Subcutaneous abdominal adipose tissue (tissue), 5 donors: ENCODE measurements around the gene LCLAT1.
A peak's percentile ranks its signal among the peaks of the same experiment; 100 is the strongest.

Experiments
- H3K27ac ChIP-seq: one replicate; pipeline ENCODE4 v1.7.0; 2013; ENCODE audit warnings: low read depth, mild to moderate bottlenecking, inconsistent platforms, low read length, moderate library complexity
- H3K27me3 ChIP-seq, 5 donors: one replicate each; pipeline ENCODE4 v1.7.0; 2013; ENCODE audit warnings: low read length in 5 of 5, inconsistent platforms in 1 of 5; ENCODE audit not compliant: control insufficient read depth in 5 of 5, insufficient read depth in 4 of 5
- H3K36me3 ChIP-seq, 5 donors: one replicate each; pipeline ENCODE4 v1.7.0; 2013; ENCODE audit warnings: low read length in 5 of 5; ENCODE audit not compliant: control insufficient read depth in 5 of 5, insufficient read depth in 5 of 5
- H3K4me1 ChIP-seq, 5 donors: one replicate each; pipeline ENCODE4 v1.7.0; 2013; ENCODE audit warnings: low read length in 5 of 5, mild to moderate bottlenecking in 3 of 5, moderate library complexity in 1 of 5; ENCODE audit not compliant: control insufficient read depth in 5 of 5, insufficient read depth in 5 of 5
- H3K4me3 ChIP-seq, 5 donors: one replicate each; pipeline ENCODE4 v1.7.0; 2013; ENCODE audit warnings: low read length in 5 of 5, low read depth in 1 of 5
- H3K9ac ChIP-seq, 5 donors: one replicate each; pipeline ENCODE4 v1.7.0; 2013; ENCODE audit warnings: low read length in 5 of 5, mild to moderate bottlenecking in 4 of 5, moderate library complexity in 3 of 5
- H3K9me3 ChIP-seq, 5 donors: one replicate each; pipeline ENCODE4 v1.7.0; 2013; ENCODE audit warnings: low read length in 5 of 5; ENCODE audit not compliant: control insufficient read depth in 5 of 5
- donor health status: healthy.
- donor health status: healthy.
- donor health status: healthy.
- donor health status: healthy.
- donor health status: healthy.

The LCLAT1 gene

DNA sequence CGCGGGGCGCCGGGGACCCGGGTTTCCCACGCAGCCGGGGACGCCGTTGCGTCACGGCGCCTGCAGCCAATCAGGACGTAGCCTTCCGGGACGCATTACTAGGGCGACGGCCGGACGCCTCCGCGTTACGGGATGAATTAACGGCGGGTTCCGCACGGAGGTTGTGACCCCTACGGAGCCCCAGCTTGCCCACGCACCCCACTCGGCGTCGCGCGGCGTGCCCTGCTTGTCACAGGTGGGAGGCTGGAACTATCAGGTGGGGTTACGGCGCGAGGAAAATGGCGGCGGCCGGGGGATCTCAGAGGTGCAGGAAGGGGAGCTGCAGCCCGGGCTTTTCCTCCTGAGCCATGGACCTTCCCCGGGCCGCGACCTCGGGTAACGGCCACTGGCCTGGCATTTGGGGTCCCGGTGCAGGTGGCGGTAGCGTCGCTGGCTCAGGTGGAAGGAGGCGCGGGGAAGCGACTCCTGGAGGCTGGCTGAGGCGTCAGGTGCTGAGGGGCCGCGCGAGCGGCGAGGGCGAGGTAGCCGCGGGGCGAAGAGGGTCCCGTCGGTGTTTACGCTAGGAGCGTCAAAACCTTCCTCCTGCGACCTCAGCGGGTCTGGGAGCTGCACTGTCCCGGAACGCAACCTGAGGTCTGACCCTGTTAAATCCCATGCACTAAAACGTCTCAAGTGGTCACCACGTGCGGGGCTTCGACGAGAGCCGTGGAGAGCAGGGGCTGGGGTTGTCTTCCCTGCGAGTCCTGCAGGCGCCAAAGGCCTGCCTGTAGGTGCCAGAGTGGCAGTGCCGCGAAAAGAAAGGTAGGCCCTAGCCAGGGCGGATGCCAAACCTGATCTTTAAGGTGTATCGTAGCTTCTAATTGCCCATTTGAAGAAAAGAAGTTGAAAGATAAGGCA lies at the start of gene LCLAT1:
Gene LCLAT1 (plus strand): TSS at position 98 of the 897 bp plus-strand sequence. CDS start 78,345 bp downstream, outside the sequence.
- peak within 1 kb of the TSS; percentile 32 to 87 (median 78) for H3K9ac ChIP-seq
- peak within 1 kb of the TSS; percentile 64 to 91 (median 85) for H3K4me3 ChIP-seq
- H3K9me3 ChIP-seq, result no peaks in the 10 kb centered on the region
- peak within 1 kb of the TSS; percentile 57 for H3K27ac ChIP-seq
- H3K27me3 ChIP-seq, result no peaks in the 10 kb centered on the region
- H3K4me1 ChIP-seq, result peaks cover 6 to 43% (median 20%) of the 10 kb centered on the region in 5 donors
- no peaks in the 10 kb centered on the region for H3K36me3 ChIP-seq

DNA sequence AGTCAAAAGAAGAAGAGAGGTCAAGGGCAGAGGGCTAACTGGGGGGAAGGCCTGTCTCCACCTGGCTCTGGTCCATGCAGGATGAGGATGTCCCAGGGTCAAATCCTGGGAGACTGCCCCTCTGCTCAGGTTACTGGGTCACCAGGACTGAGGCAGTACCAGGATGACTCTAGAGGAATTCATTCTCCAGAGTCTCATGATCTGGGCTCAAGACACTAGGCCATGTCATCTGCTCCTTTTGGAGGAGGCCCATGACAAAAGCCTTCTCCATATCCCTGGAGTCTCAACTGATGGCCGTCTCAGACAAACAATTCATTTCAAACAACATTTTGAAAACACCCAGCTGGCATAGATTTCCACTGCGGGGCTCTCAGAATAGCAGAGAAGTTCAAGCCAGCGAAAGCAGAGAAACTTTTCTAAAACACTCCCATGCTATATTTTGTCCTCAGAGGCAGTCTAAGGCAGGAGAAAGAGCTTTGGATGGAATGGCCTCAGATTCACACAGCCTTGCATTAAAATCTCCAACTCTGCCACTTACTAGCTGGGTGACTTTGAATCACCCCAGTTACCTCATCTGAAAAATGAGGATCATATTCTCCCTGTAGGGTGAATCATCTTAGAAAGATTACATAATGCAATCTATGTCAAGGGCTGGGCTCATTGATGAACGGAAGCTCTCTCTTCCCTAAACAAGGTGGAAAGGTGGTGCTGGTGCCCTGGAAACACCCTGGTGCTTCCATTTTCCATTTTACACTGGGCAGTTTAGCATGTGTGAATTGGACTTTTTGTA lies 48.8 kb upstream of the LCLAT1 start:
- no peak overlapping the region for H3K4me3 ChIP-seq
- H3K27ac ChIP-seq, result no peak overlapping the region
- peaks cover 0 to 3% (median 0%) of the 10 kb centered on the region in 5 donors for H3K27me3 ChIP-seq
- peaks cover 0 to 3% (median 0%) of the 10 kb centered on the region in 5 donors for H3K4me1 ChIP-seq
- H3K9me3 ChIP-seq, result no peaks in the 10 kb centered on the region
- no peaks in the 10 kb centered on the region for H3K36me3 ChIP-seq
- no peak overlapping the region for H3K9ac ChIP-seq

DNA sequence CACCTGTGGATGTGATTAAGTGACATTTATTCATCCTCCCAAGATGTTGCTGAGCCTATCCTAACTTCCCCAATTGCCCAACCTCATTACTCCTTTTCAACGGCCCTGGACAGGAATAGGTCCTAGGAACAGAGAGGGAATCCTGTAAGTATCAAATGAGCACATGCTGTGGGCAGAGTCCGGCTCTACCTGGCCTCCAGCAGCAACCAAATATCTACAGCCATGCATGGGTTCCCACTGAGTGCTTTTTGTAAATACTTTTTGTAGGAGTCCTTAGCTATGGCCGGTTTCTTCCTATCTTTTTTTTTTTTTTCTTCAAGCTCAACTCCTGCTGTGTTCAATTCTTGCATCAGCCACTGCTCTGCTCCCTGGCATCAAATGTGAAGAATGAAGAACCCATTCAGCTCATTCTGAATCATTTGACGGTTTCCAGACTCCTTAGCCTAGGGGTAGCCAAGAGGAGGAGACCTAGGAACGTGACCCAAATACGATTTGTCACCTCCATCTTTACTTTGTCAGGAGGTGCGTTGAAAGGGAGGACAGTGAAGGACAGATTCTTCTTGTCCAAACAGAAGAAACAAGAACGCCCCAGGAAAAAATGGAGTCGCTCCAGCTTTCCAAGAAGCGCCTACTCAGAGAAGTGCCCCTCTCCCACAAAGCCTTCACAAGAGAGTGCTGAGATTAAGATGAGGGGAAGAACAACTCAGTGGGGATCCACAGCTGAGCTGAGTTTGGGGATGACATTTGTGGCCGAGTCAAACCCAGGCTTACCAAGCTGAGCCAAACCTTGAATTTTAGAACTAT lies 46.7 kb upstream of the LCLAT1 start:
- Histone ChIP-seq H3K4me1 (peaks cover 0 to 17% (median 12%) of the 10 kb centered on the region in 5 donors), H3K36me3 (no peaks in the 10 kb centered on the region), H3K9ac (no peak overlapping the region), H3K9me3 (no peaks in the 10 kb centered on the region), H3K27ac (no peak overlapping the region), H3K27me3 (peaks cover 0 to 3% (median 0%) of the 10 kb centered on the region in 5 donors), H3K4me3 (no peak overlapping the region)

DNA sequence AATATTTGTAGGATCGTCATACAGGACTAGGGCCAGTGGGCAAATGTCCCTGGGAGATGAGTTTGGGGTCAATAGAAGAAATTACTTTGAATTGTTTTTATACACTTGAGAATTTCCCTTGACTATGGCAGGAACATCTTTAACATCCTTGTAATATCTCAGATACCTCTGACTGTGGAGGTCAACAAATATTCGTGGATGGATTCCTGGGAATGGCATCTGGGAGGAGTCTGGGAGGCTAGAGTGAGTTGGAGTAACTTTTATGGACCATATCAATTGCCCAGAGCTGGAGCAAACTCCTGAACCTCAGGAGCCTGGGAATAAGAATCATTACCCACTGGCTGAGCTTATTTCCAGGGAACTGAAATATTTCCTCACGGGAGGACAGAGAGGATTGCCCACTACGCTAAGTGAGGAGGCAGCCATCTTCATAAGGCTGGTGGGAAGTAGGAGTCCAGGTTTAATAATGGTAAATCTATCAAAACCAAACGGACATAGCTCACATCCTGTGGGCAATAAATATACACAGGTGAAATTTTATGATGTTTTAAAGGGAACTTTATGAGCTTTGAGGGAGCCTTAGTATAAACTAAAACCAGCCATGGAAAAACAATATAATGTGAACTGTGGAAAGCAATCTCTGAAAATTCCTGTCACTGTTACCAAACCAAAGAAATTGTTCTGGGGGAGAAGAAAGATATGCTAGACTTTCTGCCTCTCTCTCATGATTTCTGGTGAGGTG lies 44.4 kb upstream of the LCLAT1 start:
- no peak overlapping the region for H3K4me3 ChIP-seq
- peaks cover 0 to 24% (median 16%) of the 10 kb centered on the region in 5 donors for H3K4me1 ChIP-seq
- H3K27ac ChIP-seq, result no peak overlapping the region
- peaks cover 0 to 3% (median 0%) of the 10 kb centered on the region in 5 donors for H3K27me3 ChIP-seq
- no peaks in the 10 kb centered on the region for H3K36me3 ChIP-seq
- H3K9me3 ChIP-seq, result no peaks in the 10 kb centered on the region
- H3K9ac ChIP-seq, result no peak overlapping the region

DNA sequence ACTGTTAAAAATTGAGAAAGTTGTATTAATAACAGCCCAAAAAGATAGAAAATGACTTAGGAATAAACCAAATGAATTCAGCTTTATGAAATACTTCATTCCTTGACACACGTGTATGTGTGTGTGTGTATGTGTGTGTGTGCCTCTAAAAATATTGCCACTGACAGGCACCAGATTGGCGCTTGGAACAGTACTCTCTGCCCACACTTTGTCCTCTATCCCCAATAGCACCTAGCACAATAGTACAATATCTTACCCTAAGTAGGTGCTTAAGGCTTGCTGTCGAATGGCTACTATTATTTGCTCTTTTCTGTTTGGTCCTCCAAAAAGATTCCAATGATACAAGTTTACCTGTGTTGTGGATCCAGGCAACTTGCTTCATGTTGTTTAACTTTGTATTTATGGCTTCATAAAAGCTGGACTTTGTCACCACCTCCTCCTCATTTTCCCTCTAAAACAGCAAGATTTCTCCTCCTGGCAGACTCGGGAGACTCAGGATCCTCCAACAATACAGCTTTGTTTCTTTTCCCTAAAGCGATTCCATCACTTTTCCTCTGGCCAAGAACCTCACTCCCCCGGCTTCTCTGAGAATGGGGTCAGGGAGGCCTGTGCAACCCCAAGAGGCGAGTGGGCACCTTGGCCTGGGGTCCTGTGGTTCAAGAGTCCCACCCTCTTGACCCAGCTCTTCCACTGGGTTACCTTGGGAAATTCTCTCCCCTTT lies 43.3 kb upstream of the LCLAT1 start:
- Histone ChIP-seq H3K4me1 (peaks cover 0 to 35% (median 23%) of the 10 kb centered on the region in 5 donors), H3K27ac (no peak overlapping the region), H3K4me3 (no peak overlapping the region), H3K36me3 (no peaks in the 10 kb centered on the region), H3K9me3 (no peaks in the 10 kb centered on the region), H3K27me3 (peaks cover 0 to 3% (median 0%) of the 10 kb centered on the region in 5 donors), H3K9ac (no peak overlapping the region)

DNA sequence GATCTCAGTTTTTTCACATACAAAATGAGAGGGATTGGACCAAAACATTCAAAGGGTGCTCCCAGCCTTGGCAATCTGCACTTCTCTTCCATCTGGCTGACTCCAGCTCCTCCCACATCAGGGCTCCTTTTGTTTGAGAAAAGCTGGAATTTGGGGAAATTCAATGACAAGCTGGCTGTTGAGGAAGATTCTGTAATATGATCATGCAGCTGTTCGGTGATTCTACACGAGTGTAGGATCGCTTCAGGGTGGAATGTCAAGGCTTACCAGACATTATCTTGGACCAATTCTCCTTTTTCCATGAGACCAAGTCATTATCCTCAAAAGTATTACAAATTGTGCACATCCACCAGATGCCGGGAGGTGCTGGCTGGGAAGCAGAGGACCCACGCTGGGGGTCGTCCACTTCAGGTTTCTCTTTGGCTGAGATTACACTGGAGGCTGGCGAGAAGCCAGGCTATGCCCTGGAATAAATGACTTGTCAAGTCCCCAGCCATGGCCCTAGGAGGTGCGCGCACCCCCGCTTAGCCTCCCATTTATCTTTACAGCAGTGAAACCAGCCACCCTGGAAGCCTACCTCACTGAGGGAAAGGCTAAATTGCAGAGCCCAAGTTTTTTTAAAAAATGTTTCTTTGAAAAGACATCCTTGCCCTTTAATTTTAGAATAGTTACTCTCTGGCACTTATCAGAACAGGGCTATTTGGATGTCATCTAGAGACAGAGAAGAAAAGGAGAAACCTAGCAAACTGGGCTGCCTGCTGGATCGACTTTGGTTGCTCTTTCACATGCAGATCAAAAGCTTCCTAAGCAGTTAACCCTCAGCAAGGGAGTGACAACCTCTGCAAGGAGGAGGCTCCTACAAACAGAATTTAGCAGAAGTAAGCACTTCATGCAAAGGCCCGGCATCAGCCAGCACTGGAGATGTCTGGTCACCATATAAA lies 42.5 kb upstream of the LCLAT1 start:
- H3K27me3 ChIP-seq, result peaks cover 0 to 3% (median 0%) of the 10 kb centered on the region in 5 donors
- H3K9ac ChIP-seq, result no peak overlapping the region
- no peaks in the 10 kb centered on the region for H3K9me3 ChIP-seq
- H3K36me3 ChIP-seq, result no peaks in the 10 kb centered on the region
- H3K4me1 ChIP-seq, result peaks cover 0 to 36% (median 25%) of the 10 kb centered on the region in 5 donors
- H3K27ac ChIP-seq, result no peak overlapping the region
- H3K4me3 ChIP-seq, result no peak overlapping the region

DNA sequence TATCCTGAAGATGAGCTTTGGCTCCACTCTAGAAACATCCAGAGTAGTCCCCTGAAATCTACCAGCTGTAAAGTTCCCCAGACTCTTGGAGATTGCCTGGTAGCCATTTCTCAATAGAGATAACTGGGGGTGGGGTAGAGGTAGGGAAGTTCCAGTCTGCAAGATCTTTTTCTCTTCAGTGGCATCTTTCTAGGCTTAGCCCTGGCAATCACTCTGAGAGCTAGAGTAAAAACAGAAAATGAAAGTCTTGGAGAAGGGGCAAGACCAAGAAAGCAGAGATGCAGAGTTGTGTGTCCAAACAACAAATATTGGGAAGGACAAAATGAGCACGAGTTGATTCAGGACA lies 41.8 kb upstream of the LCLAT1 start:
- Histone ChIP-seq H3K27me3 (no peaks in the 10 kb centered on the region), H3K27ac (no peak overlapping the region), H3K9ac (no peak overlapping the region), H3K4me3 (no peak overlapping the region), H3K9me3 (no peaks in the 10 kb centered on the region), H3K4me1 (peaks cover 0 to 36% (median 25%) of the 10 kb centered on the region in 5 donors), H3K36me3 (no peaks in the 10 kb centered on the region)

DNA sequence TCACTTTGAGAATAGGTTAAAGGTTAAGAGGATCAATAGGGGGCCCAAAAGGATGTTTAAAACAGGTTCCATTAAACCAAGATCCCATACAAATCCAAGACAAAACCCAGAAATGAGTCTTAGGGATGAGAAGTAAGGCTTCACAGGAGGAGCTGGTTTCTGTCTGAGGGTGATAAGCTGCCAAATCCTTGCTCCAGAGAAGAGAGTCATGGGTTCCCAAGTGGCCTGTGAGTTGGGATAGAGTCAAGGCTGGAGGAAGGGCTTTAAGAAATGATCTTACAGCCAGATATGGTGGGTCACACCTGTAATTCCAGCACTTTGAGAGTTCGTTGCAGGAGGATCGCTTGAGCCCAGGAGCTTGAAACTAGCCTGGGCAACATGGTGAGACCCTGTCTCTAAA lies 40.2 kb upstream of the LCLAT1 start:
- Histone ChIP-seq H3K27ac (no peak overlapping the region), H3K27me3 (no peaks in the 10 kb centered on the region), H3K9me3 (no peaks in the 10 kb centered on the region), H3K4me1 (peaks cover 0 to 36% (median 25%) of the 10 kb centered on the region in 5 donors), H3K9ac (no peak overlapping the region), H3K36me3 (no peaks in the 10 kb centered on the region), H3K4me3 (no peak overlapping the region)
